Tibial nerve (tissue), 4 donors: ENCODE results near the gene CLIP2.

Experiments
- CTCF ChIP-seq, 5 experiments: fragments of 200-600 bp in 3 of 5; fragments of 450-650 bp in 2 of 5; sonication (generic) in 3 of 5; IDR thresholded peaks; one replicate each; pipeline ENCODE4 v1.5.1; 2016 to 2019; ENCODE audit warnings: antibody characterized with exemption in 5 of 5, mild to moderate bottlenecking in 3 of 5, moderate library complexity in 2 of 5
- EP300 ChIP-seq, 2 donors: sonication (generic); formaldehyde crosslinking; IDR thresholded peaks; one replicate each; pipeline ENCODE4 v1.6.1; 2017; ENCODE audit warnings: antibody characterized with exemption in 2 of 2, mild to moderate bottlenecking in 1 of 2

- no peak for TF ChIP-seq CTCF (IDR thresholded peaks at IDR 0.05)
- no peak for TF ChIP-seq EP300 (IDR thresholded peaks at IDR 0.05)
Measured at GRCh38 chr7:74332373-74333176, 43.4 kb downstream of the CLIP2 start.
